ENCODE results near the gene HNRNPC. TPM values are rescaled to one million over a fixed set of nuclear protein-coding genes. Genes with fewer than 3 reads are reported as not detected.
"Not testable (repeated sequence)": the region's sequence is repeated elsewhere in the genome, so short reads cannot be mapped to it uniquely, and the experiment has no call there.

Gene HNRNPC
- total RNA-seq, 6 experiments from 2014 or later: 528 to 684 (median 604) TPM

DNA sequence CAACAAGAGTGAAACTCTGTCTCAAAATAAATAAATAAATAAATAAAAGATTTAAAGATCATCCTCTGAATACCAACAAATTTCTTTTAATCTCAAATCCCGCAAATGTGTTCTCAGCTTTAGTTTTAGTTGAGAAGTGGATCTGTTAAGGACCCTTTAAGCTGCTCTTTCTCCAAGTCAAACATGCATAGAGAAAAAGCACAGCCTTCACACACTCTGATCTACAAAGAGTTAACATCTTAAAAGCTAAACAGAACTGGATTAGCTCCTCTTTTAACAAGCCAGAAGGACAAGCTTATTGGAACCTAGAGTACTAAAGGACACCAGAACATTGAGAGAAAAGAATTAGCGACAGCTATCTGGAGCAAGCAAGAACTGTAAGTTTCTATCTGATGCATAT, 10.5 kb upstream of the HNRNPC start, which contains the start of gene RPGRIP1:
RPGRIP1 (plus strand) TSS at position 301 of the 400 bp plus-strand sequence. CDS start 7,894 bp downstream, outside the sequence.
- no peak within 1 kb of the TSS for H3K4me3 Mint-ChIP-seq
- H3K27me3 Mint-ChIP-seq (ENCODE audit: insufficient read depth): peaks cover 6% of the 10 kb centered on the region; the same call in 1 of the 2 replicates
- no peaks in the 10 kb centered on the region for H3K9me3 Mint-ChIP-seq
- H3K36me3 Mint-ChIP-seq (ENCODE audit: low read depth): no peaks in the 10 kb centered on the region
- H3K4me1 Mint-ChIP-seq (ENCODE audit: low read depth): no peaks in the 10 kb centered on the region
- no peak within 1 kb of the TSS for H3K27ac Mint-ChIP-seq
- DNase-seq: no peak
- TF ChIP-seq, protein P1, sequence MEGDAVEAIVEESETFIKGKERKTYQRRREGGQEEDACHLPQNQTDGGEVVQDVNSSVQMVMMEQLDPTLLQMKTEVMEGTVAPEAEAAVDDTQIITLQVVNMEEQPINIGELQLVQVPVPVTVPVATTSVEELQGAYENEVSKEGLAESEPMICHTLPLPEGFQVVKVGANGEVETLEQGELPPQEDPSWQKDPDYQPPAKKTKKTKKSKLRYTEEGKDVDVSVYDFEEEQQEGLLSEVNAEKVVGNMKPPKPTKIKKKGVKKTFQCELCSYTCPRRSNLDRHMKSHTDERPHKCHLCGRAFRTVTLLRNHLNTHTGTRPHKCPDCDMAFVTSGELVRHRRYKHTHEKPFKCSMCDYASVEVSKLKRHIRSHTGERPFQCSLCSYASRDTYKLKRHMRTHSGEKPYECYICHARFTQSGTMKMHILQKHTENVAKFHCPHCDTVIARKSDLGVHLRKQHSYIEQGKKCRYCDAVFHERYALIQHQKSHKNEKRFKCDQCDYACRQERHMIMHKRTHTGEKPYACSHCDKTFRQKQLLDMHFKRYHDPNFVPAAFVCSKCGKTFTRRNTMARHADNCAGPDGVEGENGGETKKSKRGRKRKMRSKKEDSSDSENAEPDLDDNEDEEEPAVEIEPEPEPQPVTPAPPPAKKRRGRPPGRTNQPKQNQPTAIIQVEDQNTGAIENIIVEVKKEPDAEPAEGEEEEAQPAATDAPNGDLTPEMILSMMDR (IDR thresholded peaks at IDR 0.05): no peak

DNA sequence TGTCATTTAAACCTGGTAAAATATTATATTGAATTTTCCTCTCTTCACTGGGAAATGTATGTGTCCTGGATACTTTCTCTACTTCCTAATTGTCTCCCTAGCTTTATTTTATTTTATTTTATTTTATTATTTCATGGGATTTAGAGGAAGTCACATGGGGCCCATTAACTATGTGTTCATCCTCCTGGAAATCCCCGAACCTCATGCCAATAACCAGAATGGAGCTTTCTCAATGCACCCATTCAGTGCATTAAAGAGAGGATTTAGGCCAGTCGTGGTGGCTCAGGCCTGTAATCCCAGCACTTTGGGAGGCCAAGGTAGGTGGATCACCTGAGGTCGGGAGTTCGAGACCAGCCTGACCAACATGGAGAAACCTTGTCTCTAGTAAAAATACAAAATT, 9.4 kb upstream of the HNRNPC start:
- TF ChIP-seq, protein P1 (IDR thresholded peaks at IDR 0.05): no peak
- Mint-ChIP-seq H3K4me1 (ENCODE audit: low read depth) (no peaks in the 10 kb centered on the region), H3K9me3 (no peaks in the 10 kb centered on the region), H3K27ac (no peak overlapping the region), H3K27me3 (ENCODE audit: insufficient read depth) (peaks cover 5% of the 10 kb centered on the region; the same call in 1 of the 2 replicates), H3K36me3 (ENCODE audit: low read depth) (no peaks in the 10 kb centered on the region), H3K4me3 (no peak overlapping the region)
- DNase-seq: no peak

DNA sequence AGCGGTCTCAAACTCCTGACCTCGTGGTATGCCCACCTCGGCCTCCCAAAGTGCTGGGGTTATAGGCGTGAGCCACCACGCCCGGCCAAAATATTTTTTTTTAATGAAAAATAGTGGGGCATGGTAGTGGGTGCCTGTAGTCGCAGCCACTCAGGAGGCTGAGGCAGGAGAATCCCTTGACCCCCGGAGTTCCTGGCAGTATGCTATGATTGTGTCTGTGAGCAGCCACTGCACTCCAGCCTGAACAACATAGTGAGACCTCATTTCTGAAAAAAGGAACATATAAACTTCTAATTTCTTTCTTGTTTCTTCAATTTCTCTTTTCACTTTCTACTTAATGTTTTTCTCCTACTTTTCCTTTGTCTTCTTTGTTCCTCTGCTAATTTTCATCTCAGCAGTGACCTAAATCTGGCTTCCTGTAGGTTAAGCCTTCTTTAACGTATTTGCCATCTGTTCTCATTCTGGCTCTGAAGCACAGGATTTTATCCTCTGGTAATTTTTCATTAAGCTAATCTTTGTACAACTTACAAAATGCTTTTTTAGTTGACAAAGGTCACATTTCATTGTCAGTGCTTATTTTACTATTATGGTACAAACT, 6.1 kb upstream of the HNRNPC start:
- Mint-ChIP-seq H3K4me1 (ENCODE audit: low read depth) (no peaks in the 10 kb centered on the region), H3K27me3 (ENCODE audit: insufficient read depth) (no peaks in the 10 kb centered on the region), H3K4me3 (no peak overlapping the region), H3K9me3 (no peaks in the 10 kb centered on the region), H3K36me3 (ENCODE audit: low read depth) (no peaks in the 10 kb centered on the region), H3K27ac (no peak overlapping the region)
- no peak for DNase-seq
- TF ChIP-seq, protein P1 (IDR thresholded peaks at IDR 0.05): no peak

DNA sequence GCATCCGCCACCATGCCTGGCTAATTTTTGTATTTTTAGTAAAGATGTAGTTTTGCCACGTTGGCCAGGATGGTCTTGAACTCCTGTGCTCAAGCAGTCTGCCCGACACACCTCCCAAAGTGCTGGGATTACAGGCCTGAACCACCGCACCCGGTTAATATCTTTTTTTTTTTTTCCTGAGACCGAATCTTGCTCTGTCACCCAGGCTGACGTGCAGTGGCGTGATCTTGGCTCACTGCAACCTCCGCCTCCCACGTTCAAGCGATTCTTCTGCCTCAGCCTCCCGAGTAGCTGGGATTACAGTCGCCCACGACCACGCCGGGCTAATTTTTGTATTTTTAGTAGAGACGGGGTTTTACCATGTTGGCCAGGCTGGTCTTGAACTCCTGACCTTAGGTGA, 3.4 kb upstream of the HNRNPC start:
- H3K27me3 Mint-ChIP-seq (ENCODE audit: insufficient read depth); H3K9me3 Mint-ChIP-seq; H3K27ac Mint-ChIP-seq; H3K4me3 Mint-ChIP-seq; DNase-seq; H3K4me1 Mint-ChIP-seq (ENCODE audit: low read depth): not testable (repeated sequence)
- H3K36me3 Mint-ChIP-seq (ENCODE audit: low read depth): peaks cover 17% of the 10 kb centered on the region

DNA sequence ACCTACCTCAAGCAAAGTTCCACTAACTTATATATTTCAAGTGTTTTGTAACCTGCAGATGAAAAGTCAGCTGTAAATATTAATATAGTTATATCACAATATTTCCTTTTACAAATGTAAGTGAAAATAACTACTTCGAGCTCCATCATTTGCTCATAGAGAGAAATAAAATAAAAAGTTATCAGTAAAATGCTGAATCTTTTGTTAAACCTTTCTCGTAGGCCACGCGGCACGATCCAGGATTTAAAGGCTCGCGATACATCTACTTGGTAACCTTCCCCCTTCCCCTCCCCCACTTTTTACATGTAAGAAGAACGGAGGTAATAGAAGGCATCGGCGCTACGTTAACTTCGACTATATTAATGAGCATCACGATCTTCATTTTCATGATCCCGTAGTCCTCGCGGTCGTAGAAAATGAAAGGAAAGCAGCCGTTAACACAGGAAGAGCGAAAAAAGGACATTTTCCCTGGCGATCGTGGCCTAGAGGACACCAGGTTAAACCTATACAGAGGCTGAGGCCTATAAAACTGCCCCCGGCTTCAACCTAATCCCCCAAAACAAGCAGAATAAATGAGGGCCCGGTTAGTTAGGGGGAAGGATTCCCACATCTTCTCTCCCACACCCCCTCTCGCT, 508 bp downstream of the HNRNPC start:
- Mint-ChIP-seq H3K9me3 (0 out of 2 replicates have a peak, but pooled peaks cover 3% of the 10 kb centered on the region), H3K4me1 (ENCODE audit: low read depth) (peaks cover 45% of the 10 kb centered on the region), H3K27ac (peak overlapping the region; percentile 100), H3K4me3 (peak overlapping the region; percentile 100), H3K36me3 (ENCODE audit: low read depth) (peaks cover 44% of the 10 kb centered on the region), H3K27me3 (ENCODE audit: insufficient read depth) (peaks cover 10% of the 10 kb centered on the region)
- TF ChIP-seq, protein P1 (IDR thresholded peaks at IDR 0.05): no peak
- peak; percentile 28 for DNase-seq
